ENCODE data around the gene MIPOL1. TPM values are rescaled to one million over a fixed set of nuclear protein-coding genes. Genes with fewer than 3 reads are reported as not detected.

The MIPOL1 gene
- total and polyA plus RNA-seq, 3 donors from 2014 or later = 9.0 to 38.8 (median 31.6) TPM

DNA sequence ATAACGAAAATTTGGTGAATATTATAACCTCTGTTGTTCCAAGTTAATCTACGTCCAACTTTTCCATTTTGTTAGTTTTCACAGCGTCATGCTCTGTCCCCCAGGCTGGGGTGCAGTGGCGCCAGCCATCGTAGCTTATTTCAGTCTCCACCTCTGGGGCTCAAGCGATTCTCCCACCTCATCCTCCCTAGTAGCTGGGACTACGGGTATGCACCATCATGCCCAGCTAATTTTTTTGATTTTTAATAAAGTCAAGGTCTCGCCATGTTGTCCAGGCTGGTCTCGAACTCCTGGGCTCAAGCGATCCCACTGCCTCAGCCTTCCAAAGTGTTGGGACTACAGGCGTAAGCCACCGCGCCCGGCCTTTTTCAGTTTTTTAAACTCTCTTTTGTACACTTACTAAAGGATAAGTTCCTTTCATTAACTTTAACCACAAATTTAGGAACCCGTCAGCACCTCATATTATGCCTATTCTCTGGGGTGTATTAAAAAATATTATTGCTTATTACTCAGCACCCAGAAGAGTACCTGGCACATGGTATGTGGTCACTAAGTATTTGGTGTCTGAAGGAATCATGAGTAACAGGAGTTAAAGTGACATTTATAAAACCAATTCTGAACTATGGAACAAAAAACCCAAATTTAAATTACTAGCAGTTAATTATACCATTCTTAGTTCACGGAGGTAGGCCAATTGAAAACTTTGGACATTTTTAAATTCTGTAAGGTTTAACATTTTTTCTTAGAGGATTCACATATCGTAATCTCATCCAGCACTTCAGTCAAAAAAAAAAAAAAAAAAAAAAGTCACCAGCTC, 925 bp upstream of the MIPOL1 start:
- DNase-seq = no peak
- intact Hi-C loops (cut with DNase I; ENCODE audit: low total_unique reads) = no loop called here
- H3K27ac ChIP-seq = peak overlapping the region; percentile 83 to 90
- WGBS, 2 donors = 57 to 77% methylated on average over 17 of the region's 17 CpGs
- H3K9me3 ChIP-seq = no peaks in the 10 kb centered on the region
- peak overlapping the region; percentile 66 to 68 for H3K4me3 ChIP-seq
- H3K4me1 ChIP-seq = peaks cover 11% of the 10 kb centered on the region
- H3K36me3 ChIP-seq (ENCODE audit: low read depth, missing control alignments) = no peaks in the 10 kb centered on the region
- TF ChIP-seq, protein P1, sequence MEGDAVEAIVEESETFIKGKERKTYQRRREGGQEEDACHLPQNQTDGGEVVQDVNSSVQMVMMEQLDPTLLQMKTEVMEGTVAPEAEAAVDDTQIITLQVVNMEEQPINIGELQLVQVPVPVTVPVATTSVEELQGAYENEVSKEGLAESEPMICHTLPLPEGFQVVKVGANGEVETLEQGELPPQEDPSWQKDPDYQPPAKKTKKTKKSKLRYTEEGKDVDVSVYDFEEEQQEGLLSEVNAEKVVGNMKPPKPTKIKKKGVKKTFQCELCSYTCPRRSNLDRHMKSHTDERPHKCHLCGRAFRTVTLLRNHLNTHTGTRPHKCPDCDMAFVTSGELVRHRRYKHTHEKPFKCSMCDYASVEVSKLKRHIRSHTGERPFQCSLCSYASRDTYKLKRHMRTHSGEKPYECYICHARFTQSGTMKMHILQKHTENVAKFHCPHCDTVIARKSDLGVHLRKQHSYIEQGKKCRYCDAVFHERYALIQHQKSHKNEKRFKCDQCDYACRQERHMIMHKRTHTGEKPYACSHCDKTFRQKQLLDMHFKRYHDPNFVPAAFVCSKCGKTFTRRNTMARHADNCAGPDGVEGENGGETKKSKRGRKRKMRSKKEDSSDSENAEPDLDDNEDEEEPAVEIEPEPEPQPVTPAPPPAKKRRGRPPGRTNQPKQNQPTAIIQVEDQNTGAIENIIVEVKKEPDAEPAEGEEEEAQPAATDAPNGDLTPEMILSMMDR (IDR thresholded peaks at IDR 0.05) = no peak
- no peak for TF ChIP-seq POLR2A (IDR thresholded peaks at IDR 0.05)
- H3K27me3 ChIP-seq = no peaks in the 10 kb centered on the region

DNA sequence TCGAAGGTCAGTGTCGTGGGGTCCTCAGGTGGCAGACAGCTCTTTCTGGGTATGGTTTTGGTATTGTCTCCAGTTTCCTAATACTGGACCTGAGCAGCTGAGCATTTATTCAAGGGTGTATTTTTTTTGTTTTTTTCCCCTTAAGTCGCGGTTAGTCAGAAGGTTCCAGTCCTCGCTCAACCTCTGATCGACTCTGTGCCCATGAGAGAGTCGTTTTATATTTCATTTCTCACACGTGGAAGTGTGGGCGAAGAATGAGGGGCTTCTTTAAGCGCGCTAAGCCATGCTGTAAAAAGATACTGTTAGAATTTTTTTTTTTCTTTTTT, 499 bp downstream of the MIPOL1 start:
- no peaks in the 10 kb centered on the region for H3K36me3 ChIP-seq (ENCODE audit: low read depth, missing control alignments)
- peak overlapping the region; percentile 83 to 90 for H3K27ac ChIP-seq
- H3K27me3 ChIP-seq = no peaks in the 10 kb centered on the region
- peaks cover 11% of the 10 kb centered on the region for H3K4me1 ChIP-seq
- TF ChIP-seq POLR2A (IDR thresholded peaks at IDR 0.05) = no peak
- TF ChIP-seq, protein P1 (IDR thresholded peaks at IDR 0.05) = no peak
- WGBS, 2 donors = 3 to 4% methylated on average over 9 to 11 of the region's 11 CpGs
- H3K4me3 ChIP-seq = peak overlapping the region; percentile 66 to 68
- no peak for DNase-seq
- no peaks in the 10 kb centered on the region for H3K9me3 ChIP-seq
- intact Hi-C loops (cut with DNase I; ENCODE audit: low total_unique reads) = no loop called here

DNA sequence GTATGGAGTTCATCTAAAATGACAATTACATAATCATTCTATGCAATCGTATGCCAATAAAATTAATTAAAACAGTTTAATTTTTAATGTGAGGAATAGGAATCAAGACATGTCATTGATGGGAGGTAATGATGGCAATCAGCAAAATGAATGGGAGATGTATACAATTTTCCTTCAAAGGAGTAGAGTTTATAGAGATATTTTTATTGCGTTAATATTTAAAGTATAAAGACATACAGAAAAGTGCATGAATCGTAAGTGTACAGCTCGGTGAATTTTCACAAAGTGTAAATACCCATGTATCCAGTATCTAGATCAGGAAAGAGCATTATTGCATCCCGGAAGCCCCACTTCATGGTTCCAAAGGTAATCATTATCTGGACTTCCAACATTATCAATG, 1.2 kb downstream of the MIPOL1 start:
- WGBS, 2 donors = 68 to 74% methylated on average over 5 of the region's 5 CpGs
- no peaks in the 10 kb centered on the region for H3K36me3 ChIP-seq (ENCODE audit: low read depth, missing control alignments)

DNA sequence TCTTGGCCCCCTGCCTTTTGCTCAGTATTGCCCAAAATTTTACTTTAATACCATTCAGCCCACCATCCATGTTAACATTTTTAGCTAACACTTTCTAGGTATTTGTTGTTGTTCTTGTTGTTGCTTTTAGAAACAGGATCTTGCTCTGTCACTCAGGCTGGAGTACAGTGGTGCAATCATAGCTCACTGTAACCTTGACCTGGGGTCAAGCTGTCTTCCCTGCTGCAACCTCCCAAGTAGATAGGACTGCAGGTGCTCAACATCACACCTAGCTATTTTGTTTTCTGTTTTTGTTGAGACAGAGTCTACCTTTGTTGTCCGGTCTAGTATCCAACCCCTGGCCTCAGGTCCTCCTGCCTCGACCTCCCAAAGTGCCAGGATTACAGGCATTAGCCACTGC, 4.0 kb downstream of the MIPOL1 start:
- WGBS, 2 donors = 83 to 88% methylated on average over 2 of the region's 2 CpGs
- DNase-seq = no peak
- no peak overlapping the region for H3K4me3 ChIP-seq
- no peak for TF ChIP-seq POLR2A (IDR thresholded peaks at IDR 0.05)
- TF ChIP-seq, protein P1 (IDR thresholded peaks at IDR 0.05) = no peak
- H3K27me3 ChIP-seq = no peaks in the 10 kb centered on the region
- H3K4me1 ChIP-seq = peaks cover 11% of the 10 kb centered on the region
- no peaks in the 10 kb centered on the region for H3K9me3 ChIP-seq
- no peaks in the 10 kb centered on the region for H3K36me3 ChIP-seq (ENCODE audit: low read depth, missing control alignments)
- H3K27ac ChIP-seq = no peak overlapping the region
- intact Hi-C loops (cut with DNase I; ENCODE audit: low total_unique reads) = no loop called here

More for the DNA sequence above, 1.2 kb downstream of the MIPOL1 start:
- H3K4me3 ChIP-seq = peak overlapping the region in 1 of 2 donors; percentile 68
- no peaks in the 10 kb centered on the region for H3K9me3 ChIP-seq
- H3K27me3 ChIP-seq = no peaks in the 10 kb centered on the region
- H3K27ac ChIP-seq = peak overlapping the region in 1 of 2 donors; percentile 90
- intact Hi-C loops (cut with DNase I; ENCODE audit: low total_unique reads) = no loop called here
- TF ChIP-seq, protein P1 (IDR thresholded peaks at IDR 0.05) = no peak
- TF ChIP-seq POLR2A (IDR thresholded peaks at IDR 0.05) = no peak
- peaks cover 11% of the 10 kb centered on the region for H3K4me1 ChIP-seq
- DNase-seq = no peak

DNA sequence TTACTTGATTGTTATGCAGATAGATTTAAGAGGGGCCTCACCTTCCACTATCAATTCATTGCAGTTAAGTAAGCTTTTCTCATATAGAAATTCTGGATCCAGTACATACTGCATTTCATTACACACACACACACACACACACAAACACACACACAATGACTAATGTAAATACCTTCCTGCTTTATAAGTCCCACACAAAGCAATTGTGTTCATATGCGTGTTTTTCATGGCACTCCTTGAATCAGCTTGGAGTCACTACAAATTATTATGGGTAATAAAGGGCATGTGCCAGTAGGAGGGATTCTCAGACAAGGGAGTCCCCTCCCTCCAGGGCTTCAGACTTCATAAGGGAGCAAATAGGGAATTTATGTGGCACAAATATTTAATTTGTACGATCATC, 4.5 kb downstream of the MIPOL1 start:
- 94 to 95% methylated on average over 2 of the region's 2 CpGs for WGBS, 2 donors
- no peak overlapping the region for H3K4me3 ChIP-seq
- intact Hi-C loops (cut with DNase I; ENCODE audit: low total_unique reads) = no loop called here
- peaks cover 11% of the 10 kb centered on the region for H3K4me1 ChIP-seq
- H3K27ac ChIP-seq = no peak overlapping the region
- TF ChIP-seq, protein P1 (IDR thresholded peaks at IDR 0.05) = no peak
- TF ChIP-seq POLR2A (IDR thresholded peaks at IDR 0.05) = no peak
- H3K36me3 ChIP-seq (ENCODE audit: low read depth, missing control alignments) = no peaks in the 10 kb centered on the region
- DNase-seq = no peak
- no peaks in the 10 kb centered on the region for H3K27me3 ChIP-seq
- H3K9me3 ChIP-seq = no peaks in the 10 kb centered on the region
